ENCODE results near the gene CHST2. TPM values are rescaled to one million over a fixed set of nuclear protein-coding genes. Genes with fewer than 3 reads are reported as not detected.

The CHST2 gene
- total RNA-seq, 1 donor from 2014 or later, result 1.7 TPM

- intact Hi-C loops (cut with micrococcal nuclease), result no loop called here
- ATAC-seq (no peak), DNase-seq (no peak)
These were observed 27.4 kb upstream of the CHST2 start for GRCh38 chr3:143092191-143092590.

GRCh38 chr3:143095813-143096212 lies 23.8 kb upstream of the CHST2 start:
- DNase-seq (no peak), ATAC-seq (no peak)
- intact Hi-C loops (cut with micrococcal nuclease), result no loop called here

GRCh38 chr3:143098032-143098764 lies 21.4 kb upstream of the CHST2 start:
- intact Hi-C loops (cut with micrococcal nuclease), result no loop called here
- ATAC-seq, result no peak
- DNase-seq, result no peak

DNA sequence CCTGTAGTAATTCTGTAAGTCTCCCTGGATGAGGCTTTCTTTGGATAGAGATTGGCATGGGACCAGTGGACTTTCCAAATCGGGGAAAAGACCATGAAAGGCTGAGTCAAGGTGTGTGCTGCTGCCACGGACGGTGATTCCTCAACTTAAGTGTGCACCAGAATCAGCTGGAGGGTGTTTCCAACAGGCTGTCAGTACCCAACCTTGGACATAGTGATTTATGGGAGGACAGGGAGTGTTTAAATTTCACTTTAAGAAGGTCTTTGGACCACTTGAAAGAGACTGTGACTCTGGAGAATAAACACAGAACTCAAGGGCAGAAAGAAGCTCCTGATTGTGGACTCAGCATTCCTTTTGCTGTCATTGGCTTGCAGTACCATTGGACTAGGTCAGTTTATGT lies 20.4 kb upstream of the CHST2 start:
- ATAC-seq (no peak), DNase-seq (no peak)
- intact Hi-C loops (cut with micrococcal nuclease), result no loop called here

GRCh38 chr3:143099690-143100089 lies 19.9 kb upstream of the CHST2 start:
- ATAC-seq (no peak), DNase-seq (no peak)
- intact Hi-C loops (cut with micrococcal nuclease), result no loop called here

DNA sequence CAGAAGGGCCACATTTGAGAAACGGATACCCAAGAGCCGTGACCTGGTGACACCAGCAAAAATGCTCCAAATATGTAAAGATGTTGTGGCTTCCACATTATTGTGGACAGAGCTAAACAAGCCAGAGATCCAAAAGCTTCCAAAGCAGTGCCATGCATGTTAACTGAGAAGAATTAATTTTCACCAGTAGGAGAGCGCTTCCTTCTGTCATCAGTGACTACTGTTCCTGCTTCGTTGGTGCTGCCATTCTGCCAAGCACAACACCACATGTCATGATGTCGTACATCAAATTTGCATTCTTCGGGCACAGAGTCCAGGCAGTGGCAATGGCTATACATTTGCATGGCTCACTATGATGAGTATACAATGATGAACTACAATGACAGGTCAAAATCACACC lies 19.1 kb upstream of the CHST2 start:
- DNase-seq (no peak), ATAC-seq (no peak)
- intact Hi-C loops (cut with micrococcal nuclease), result no loop called here

DNA sequence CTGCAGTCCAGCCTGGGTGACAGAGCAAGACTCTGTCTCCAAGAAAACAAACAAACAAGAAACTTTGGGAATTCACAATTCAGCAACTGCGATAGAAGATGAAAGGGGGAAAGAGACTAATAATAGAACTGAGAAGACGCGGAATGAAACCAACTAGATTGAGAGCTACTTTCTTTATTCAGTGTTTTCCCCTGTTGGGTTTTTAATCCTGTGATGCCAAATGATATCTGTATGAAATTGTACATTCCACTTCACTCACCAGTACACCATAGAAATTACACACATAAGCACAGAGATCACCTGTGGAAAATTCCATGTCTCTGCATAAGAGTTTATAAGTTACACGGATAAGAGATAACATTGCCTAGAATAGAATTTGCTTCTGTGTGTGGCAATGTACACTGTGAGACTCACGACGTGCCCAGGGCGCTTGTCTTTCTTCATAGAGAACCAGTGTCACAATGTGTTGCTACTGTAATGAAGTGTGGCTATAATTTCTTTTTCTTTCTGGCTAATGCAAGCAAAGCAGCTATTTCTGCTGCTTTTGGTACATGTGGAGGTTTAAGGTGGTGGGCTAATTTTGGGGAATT lies 17.7 kb upstream of the CHST2 start:
- intact Hi-C loops (cut with micrococcal nuclease), result no loop called here
- ATAC-seq, result peak; percentile 57
- DNase-seq, result no peak

DNA sequence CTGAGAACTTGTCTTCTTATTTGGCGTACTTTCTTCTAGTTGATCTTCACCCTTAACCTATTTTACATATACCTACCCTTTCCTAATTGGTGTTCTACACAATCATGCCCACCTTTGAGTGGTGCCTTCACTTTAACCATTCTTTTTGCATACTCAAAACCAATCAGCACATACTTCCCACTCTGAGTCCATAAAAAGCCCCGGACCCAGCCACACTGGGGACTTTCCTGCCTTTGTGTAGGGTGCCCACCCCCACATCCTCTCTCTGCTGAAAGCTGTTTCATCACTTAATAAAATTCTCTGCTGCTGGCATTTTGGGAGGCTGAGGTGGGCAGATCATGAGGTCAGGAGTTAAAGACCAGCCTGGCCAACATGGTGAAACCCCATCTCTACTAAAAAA lies 15.9 kb upstream of the CHST2 start:
- ATAC-seq, result no peak
- no peak for DNase-seq
- intact Hi-C loops (cut with micrococcal nuclease), result no loop called here

GRCh38 chr3:143105170-143105569 lies 14.4 kb upstream of the CHST2 start:
- intact Hi-C loops (cut with micrococcal nuclease), result no loop called here
- no peak for ATAC-seq
- no peak for DNase-seq

- DNase-seq (no peak), ATAC-seq (no peak)
- intact Hi-C loops (cut with micrococcal nuclease), result no loop called here
These were observed 9.7 kb upstream of the CHST2 start for GRCh38 chr3:143109861-143110260.

DNA sequence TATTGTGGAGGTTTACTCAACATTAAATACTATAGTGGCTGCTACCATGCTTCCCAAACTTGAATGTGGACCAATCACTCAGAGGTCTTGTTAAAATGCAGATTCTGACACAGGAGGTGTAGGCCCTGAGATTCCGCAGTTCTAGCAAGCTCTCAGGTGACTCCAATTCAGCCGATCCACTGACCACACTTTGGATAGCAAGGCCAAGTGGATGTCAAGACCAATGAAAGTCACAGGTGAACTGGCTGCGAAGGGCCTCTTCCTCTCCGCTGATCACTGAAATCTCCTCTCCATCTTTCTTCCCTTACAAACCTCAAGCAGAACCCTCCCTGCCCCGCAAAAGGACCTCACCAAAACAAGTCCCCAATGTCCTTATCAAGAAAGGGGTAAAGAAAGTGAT lies 9.2 kb upstream of the CHST2 start:
- ATAC-seq (no peak), DNase-seq (no peak)
- intact Hi-C loops (cut with micrococcal nuclease), result no loop called here

GRCh38 chr3:143118630-143119008 lies 952 bp upstream of the CHST2 start:
- ATAC-seq (no peak), DNase-seq (no peak)
- intact Hi-C loops (cut with micrococcal nuclease), result no loop called here

GRCh38 chr3:143119974-143120715 lies 574 bp downstream of the CHST2 start:
- DNase-seq, result peak; percentile 32
- ATAC-seq, result peak; percentile 31
- intact Hi-C loops (cut with micrococcal nuclease), result no loop called here

DNA sequence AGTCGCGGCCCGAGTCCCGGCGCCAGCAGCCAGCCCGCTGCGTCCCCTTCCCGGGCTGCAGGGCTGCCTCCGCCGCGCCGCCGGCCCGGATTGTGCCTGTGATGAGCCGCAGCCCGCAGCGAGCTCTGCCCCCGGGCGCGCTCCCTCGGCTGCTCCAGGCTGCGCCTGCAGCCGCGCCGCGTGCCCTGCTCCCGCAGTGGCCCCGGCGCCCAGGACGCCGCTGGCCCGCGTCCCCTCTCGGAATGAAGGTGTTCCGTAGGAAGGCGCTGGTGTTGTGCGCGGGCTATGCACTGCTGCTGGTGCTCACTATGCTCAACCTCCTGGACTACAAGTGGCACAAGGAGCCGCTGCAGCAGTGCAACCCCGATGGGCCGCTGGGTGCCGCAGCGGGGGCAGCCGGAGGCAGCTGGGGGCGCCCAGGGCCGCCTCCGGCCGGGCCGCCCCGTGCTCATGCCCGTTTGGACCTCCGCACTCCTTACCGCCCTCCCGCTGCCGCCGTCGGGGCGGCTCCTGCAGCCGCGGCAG lies 1.2 kb downstream of the CHST2 start:
- DNase-seq, result peak; percentile 51
- intact Hi-C loops (cut with micrococcal nuclease), result no loop called here
- ATAC-seq, result no peak

GRCh38 chr3:143121241-143122088 lies 1.9 kb downstream of the CHST2 start:
- intact Hi-C loops (cut with micrococcal nuclease), result no loop called here
- DNase-seq, result peak; percentile 64
- ATAC-seq, result peak; percentile 10

- no peak for ATAC-seq
- no peak for DNase-seq
- intact Hi-C loops (cut with micrococcal nuclease), result no loop called here
These were observed 2.5 kb downstream of the CHST2 start for GRCh38 chr3:143122089-143122430.

DNA sequence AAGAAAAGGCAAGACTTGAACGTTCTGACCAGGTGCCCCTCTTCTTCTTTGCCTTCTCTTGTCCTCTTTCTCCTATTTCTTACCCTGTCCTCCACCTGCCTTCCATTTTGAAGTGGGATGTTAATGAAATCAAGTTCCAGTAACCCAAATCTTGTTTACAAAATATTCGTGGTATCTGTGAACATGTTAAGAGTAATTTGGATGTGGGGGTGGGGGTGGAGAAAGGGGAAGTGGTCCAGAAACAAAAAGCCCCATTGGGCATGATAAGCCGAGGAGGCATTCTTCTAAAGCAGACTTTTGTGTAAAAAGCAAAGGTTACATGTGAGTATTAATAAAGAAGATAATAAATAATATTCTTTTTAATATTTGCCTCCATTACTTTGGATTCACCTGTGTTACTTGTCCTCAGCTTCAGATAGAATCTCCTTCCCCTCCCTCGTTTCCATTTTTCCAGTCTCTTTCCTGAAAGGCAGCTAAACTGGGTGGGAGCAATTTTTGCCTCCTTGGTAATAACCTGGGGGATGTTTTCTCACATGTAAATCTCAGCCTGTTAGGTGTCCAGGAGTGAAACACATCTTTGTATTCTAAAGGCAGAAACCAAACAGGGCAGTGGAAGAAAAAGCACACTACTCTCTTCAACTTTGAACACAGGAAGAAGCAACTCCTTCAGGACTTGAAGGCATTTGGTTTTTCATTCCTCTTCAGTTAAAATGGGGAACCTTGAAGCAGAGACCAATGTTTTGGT lies 3.2 kb downstream of the CHST2 start:
- no peak for ATAC-seq
- intact Hi-C loops (cut with micrococcal nuclease), result no loop called here
- no peak for DNase-seq

DNA sequence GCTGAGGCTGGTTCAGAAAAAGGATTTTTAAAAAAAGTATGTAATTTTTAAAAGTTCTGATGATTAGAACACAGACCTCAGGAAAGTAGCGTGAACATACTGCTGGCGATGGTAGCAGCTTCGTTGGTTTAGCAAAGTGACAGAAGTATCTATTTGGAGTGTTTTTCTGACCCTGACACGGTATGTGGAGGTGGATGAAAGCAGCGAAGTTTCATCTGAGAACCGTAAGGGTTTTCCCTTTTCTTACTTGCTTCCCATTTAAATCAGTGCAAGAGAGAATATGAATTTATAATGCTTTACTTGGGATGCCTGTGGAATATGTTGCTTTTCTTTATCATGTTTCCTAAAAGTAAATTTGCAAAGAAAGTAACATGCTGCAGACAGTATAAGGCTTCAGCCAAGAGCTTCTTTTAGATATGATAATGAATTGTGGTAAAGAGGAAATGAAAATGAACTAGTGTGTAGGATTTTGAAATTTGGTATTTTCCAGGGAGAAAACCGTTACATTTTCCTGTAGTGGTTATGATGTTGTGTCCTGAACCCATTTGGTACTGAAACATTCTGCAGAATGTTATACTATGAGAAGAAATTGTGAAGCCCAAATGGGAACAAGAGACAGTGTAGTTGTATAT lies 3.9 kb downstream of the CHST2 start:
- no peak for DNase-seq
- ATAC-seq, result no peak
- intact Hi-C loops (cut with micrococcal nuclease), result no loop called here

Measured in left ventricle myocardium superior (tissue), 1 donor.